NCI-H82 (cell line): ENCODE data around the gene ITGB7.

Experiments used
- DNase-seq: peaks from one replicate; lab custom pipeline; 2025; lab: John Stamatoyannopoulos, UW

ITGB7 gene

DNA sequence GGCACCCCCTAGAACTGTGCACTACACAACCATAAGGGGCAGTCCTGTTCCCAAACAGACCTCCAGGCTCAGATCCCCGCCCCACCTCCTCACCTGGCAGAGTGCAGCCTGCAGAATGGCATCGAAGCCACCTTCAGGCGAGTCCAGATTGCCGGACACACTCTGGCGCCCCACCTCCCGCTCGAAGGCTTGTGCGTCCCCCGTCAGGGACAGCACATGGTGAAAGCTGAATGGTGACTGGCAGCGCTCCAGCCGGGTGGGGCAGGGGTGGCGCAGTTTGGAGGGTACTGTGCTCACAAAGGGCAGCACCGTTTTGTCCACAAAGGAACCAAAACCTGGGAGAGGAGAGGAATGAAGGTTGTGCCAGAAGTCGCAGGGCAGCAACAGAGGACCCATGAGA, 10.6 kb downstream of the ITGB7 start:
- no peak for DNase-seq

GRCh38 chr12:53195516-53196420, 11.3 kb downstream of the ITGB7 start:
- no peak for DNase-seq

GRCh38 chr12:53194973-53195372, 12.1 kb downstream of the ITGB7 start:
- DNase-seq = no peak

- no peak for DNase-seq
Observed at GRCh38 chr12:53193985-53194716, 12.9 kb downstream of the ITGB7 start.

DNA sequence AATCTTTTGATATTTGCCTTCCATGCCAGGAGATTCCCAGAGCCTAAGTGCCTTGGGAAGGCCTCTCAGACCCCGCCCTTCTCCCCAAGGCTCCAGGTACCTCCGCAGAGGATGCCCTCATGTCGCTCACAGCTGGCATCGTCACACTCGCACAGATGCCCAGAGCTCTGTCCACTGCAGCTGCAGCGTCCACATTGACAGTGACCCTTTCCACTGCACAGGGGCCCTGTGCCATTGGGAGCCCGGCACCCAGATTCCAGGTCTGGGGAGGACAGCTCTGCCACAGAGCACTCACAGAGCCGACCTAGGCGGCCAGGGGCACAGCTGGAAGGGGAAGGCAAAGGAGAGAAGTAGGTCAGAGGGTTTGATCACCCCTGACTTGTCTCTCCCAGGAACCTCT, 14.0 kb downstream of the ITGB7 start:
- DNase-seq = no peak

DNA sequence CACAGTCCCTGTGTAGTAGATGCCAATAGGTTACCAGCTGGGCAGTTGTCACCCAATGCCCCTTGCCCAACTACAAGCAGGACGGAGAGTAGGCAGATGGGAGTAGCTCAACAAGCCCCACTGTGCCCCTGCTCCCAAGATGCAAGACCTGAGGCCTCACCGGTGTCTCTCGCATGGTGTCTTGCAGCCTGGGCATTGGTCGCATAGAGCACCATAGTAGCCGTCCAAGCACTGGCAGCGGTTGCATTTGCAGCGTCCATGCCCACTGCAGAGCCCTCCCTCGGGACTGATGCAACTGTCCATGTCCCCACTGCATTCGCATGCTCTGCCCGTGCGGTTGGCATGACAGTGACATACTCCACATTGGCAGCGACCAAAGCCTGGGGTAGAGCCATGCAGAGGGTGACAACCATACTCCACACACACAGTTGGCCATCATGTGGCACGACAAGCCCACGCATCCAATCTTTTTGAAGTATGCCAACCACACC, 14.5 kb downstream of the ITGB7 start:
- DNase-seq = no peak

GRCh38 chr12:53191885-53192530, 15.0 kb downstream of the ITGB7 start:
- no peak for DNase-seq

GRCh38 chr12:53191096-53191884, 15.8 kb downstream of the ITGB7 start:
- no peak for DNase-seq

- peak; percentile 60 for DNase-seq
Observed at GRCh38 chr12:53190108-53190729, 16.8 kb downstream of the ITGB7 start.

- no peak for DNase-seq
Observed at GRCh38 chr12:53187145-53187899, 19.7 kb downstream of the ITGB7 start.

GRCh38 chr12:53186745-53187144, 20.3 kb downstream of the ITGB7 start:
- DNase-seq = no peak

DNA sequence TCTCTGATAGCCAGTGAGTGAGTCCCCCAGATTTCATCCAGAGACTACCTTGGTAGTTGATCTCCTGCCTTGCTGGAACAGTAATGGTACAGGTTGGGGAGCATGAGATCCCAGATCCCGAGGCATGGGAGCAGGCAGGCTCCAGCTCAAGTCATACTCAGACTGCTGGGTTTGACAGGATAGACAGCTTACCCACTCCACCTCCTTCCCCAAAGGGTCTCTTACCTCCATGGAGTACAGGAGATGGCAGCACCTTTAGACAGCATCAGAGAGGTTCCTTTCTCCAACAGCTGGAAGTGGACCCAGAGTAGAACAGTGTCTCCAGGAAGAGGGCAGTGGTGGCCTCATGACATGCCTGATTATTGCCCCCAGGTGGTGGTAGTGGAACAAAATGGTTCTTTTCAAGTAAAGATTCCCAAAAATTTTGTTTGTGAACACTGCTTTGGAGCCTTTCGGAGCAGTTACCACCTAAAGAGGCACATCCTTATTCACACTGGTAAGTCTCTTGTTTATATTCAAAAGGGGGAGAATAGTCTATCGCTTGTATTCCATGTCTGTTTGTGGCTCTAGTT, 21.4 kb downstream of the ITGB7 start:
- no peak for DNase-seq

GRCh38 chr12:53184828-53185227, 22.2 kb downstream of the ITGB7 start:
- no peak for DNase-seq

GRCh38 chr12:53182903-53183302, 24.1 kb downstream of the ITGB7 start:
- DNase-seq = peak; percentile 53

- no peak for DNase-seq
Observed at GRCh38 chr12:53181935-53182334, 25.1 kb downstream of the ITGB7 start.

- peak; percentile 91 for DNase-seq
Observed at GRCh38 chr12:53180931-53181645, 26.0 kb downstream of the ITGB7 start.

GRCh38 chr12:53180220-53180930, 26.7 kb downstream of the ITGB7 start, which contains the start of the genes CSAD and ZNF740:
TSS of gene CSAD (minus strand) at chr12:53180925. CDS start at chr12:53173470, 7,455 bp downstream.
TSS of gene ZNF740 (plus strand) at chr12:53180722. CDS start at chr12:53181984, 1,262 bp downstream.
- peak; percentile 99 for DNase-seq

GRCh38 chr12:53179687-53180219, 27.3 kb downstream of the ITGB7 start:
- peak; percentile 70 for DNase-seq
